Cardiac fibroblast (primary cell): ENCODE data around the gene ZBTB22.

Experiments used
- DNase-seq, 2 donors: peaks; one replicate each; pipeline versions ENCODE4 v3.0.0 to v3.0.0-alpha.2; 2010; ENCODE audit warnings: low read depth in 2 of 2
- H3K4me3 ChIP-seq, 2 donors: replicated peaks in 1 of 2; 1 replicate in 1 of 2; 2 replicates in 1 of 2; pipeline ENCODE4 v1.5.1; 2011; ENCODE audit warnings: low read depth in 2 of 2, low read length in 2 of 2, mild to moderate bottlenecking in 2 of 2, moderate library complexity in 1 of 2
- TF ChIP-seq, protein P1 (sequence below): IDR thresholded peaks from one replicate; pipeline ENCODE4 v1.5.1; 2011; ENCODE audit warnings: low read depth, mild to moderate bottlenecking, low read length, inconsistent platforms

Gene ZBTB22

DNA sequence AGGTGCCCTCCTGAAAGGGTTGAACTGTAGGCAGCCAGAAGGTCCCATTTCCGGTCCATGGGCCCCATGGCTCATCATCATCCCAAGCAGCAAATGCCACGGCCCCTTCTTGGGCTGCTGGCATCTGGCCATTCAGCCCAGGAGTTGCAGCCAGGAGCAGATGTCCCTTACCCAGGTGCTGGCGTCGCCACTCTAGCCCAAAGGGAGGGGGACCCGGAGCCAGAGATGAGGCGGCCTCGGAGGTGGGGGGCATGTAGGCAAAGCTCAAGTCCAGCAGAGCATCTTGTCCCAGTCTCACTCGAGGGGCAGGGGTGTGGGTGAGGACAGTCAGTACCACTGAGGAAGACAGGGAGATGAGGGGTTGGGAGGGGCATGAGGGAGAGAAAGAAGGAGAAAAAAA is 12.5 kb downstream of the ZBTB22 start:
- no peak overlapping the region for H3K4me3 ChIP-seq
- no peak for DNase-seq
- TF ChIP-seq, protein P1, sequence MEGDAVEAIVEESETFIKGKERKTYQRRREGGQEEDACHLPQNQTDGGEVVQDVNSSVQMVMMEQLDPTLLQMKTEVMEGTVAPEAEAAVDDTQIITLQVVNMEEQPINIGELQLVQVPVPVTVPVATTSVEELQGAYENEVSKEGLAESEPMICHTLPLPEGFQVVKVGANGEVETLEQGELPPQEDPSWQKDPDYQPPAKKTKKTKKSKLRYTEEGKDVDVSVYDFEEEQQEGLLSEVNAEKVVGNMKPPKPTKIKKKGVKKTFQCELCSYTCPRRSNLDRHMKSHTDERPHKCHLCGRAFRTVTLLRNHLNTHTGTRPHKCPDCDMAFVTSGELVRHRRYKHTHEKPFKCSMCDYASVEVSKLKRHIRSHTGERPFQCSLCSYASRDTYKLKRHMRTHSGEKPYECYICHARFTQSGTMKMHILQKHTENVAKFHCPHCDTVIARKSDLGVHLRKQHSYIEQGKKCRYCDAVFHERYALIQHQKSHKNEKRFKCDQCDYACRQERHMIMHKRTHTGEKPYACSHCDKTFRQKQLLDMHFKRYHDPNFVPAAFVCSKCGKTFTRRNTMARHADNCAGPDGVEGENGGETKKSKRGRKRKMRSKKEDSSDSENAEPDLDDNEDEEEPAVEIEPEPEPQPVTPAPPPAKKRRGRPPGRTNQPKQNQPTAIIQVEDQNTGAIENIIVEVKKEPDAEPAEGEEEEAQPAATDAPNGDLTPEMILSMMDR, result no peak

DNA sequence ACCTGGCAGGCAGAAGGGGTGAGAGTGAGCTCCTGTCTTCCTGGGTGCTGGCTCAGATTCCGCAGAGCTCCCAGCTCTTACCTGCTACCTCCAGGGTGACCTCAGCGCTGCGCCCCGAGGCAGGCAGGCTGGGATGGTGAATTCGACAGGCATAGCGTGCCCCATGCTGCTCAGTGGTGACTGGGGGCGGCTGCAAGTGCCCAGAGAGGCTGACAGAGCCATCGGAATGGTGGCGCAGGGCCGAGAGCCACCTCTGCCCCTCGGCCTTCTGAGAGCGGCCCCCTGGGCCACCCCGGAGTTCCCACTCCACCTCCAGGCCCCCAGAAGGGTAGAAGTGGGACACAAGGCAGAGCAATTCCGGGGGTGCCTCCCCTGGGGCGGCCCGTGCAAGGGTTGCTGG is 13.3 kb downstream of the ZBTB22 start:
- no peak for DNase-seq
- no peak overlapping the region for H3K4me3 ChIP-seq
- TF ChIP-seq, protein P1, result no peak

DNA sequence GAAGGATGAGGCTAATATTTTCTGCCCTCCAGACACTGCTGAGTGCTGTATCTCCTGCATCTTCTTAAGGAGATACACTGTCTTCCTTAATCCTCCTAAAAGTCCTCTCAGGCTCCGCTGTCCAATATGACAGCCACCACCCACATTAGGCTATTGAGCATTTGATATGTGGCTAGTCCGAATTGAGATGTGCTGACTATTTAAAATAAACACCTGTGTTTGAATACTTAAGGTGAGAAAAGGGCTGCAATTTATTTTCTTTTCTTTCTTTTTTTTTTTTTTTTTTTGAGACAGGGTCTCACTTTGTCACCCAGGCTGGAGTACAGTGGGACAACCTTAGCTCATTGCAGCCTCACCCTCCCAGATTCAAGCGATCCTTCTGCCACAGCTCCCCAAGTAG is 15.7 kb downstream of the ZBTB22 start:
- H3K4me3 ChIP-seq, result no peak overlapping the region
- DNase-seq, result no peak
- TF ChIP-seq, protein P1, result no peak

DNA sequence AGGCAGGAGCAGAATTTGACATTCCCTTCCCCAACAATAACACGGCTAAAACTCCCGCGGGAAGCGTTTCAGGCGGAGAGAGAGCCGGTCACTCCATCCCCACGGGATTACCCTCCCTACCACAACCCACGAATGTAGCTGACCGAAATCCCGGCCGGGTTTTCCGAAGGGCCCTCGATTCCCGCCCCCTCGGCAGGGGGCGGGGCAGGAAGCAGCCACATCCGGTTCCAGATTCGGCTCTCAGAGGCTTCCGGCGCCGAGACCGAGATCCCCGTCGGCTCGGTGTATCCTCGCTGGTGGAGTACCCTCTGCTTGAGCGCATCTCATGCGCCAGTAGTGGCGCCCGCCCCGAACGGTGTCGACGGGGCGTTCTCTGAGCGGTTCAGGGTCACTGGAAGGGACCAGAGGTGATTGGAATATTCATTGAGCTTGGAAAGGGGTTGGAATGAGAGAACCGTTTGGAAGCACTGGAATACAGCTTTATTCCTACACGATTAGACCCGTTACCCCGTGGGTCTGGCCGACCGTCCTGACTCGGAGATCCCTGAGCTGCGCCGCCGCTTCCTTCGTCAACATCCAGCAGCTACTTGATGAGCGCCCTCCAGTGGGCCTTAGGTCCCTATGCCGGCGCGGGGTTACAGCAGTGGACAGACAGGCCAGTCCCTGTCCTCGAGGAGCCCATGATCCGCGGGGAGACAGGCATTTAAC is 18.2 kb downstream of the ZBTB22 start:
- peak; percentile 94 to 95 for DNase-seq
- TF ChIP-seq, protein P1, result peak; percentile 90
- H3K4me3 ChIP-seq, result peak overlapping the region; percentile 63 to 80

DNA sequence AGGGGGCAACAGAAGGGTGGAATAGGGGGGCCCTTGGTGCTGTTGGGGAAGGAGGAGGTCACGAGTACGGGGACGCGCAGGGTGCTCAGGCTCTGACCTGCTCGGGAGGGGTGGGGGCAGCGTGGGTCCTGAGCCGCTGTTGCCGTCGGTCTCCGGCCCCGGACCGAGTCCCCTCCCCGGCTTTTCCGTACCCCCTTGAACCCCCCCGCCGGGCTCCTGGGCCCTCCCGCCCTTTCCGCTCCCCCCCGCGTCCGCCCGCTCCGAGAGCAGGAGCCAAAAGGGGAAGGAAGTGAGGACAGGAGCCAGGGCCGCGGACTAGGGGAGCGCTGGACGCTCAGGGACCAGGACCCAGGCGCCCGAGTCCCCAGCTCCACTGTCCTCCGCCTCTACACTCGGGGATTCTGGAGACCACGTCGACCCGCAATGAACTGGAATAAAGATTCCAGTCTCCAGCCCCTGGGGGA is 18.7 kb downstream of the ZBTB22 start, which contains the start of gene RGL2:
RGL2 (minus strand) TSS at position 170 of the 464 bp plus-strand sequence. CDS start 332 bp downstream, outside the sequence.
- TF ChIP-seq, protein P1, result no peak
- peak in 1 of 2 donors; percentile 80 for DNase-seq
- H3K4me3 ChIP-seq, result peak within 1 kb of the TSS; percentile 63 to 80

DNA sequence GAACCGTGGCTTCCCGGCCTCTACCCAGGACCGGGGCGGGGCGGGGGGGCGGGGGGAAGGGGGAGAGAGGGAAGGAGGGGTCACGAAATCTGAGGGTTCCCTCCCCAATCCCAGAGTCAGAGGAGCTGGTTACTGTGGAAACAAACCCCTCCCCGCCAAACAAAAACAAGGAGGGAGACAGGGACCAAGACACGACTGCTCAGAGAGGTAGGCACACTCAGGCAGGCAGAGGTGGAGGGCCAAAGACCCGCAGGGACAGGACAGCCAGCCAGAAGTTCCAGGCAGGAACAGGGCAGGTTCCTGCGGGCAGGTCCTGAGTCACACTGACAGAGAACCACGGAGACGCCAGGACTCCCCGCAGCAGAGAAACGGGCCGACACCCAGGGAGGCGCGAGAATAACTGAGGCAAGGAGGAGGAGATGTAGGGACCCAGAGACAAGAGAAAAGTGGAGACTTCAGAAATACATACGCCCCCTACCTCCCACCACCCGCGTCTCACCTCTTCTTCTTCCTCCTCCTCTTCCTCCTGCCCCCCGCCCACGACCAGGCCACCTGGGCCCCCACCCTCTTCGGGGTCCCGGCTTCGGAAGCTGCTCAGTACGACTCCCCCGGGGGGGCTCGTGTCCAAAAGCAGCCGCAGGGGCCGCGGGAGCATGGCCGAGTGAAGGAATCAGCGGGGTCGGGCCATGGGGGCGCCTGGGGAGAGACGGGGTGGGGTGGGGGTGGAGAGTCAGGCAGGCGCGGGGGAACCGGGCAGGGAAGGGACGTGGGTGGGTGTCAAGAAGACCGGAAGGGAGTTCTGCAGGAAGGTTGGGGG is 19.4 kb downstream of the ZBTB22 start:
- peak overlapping the region; percentile 63 to 80 for H3K4me3 ChIP-seq
- DNase-seq, result peak; percentile 85 to 91
- TF ChIP-seq, protein P1, result no peak
